ENCODE data around the gene EXO1.
"Not testable (repeated sequence)": the region's sequence is repeated elsewhere in the genome, so short reads cannot be mapped to it uniquely, and the experiment has no call there.

Gene EXO1

GRCh38 chr1:241802863-241803262, 45.1 kb upstream of the EXO1 start:
- Histone ChIP-seq H4K20me1 (ENCODE audit: control insufficient read depth, insufficient read depth, low read depth, low read length) (no peaks in the 10 kb centered on the region), H3K4me1 (ENCODE audit: control insufficient read depth, low read length) (no peaks in the 10 kb centered on the region), H3K4me3 (ENCODE audit: low read length) (no peak overlapping the region), H3K27me3 (ENCODE audit: control insufficient read depth, low read length) (no peaks in the 10 kb centered on the region; the same call in none of the 2 replicates), H3K36me3 (ENCODE audit: control insufficient read depth, low read length) (no peaks in the 10 kb centered on the region), H3K9me2 (replicated peaks; ENCODE audit: control insufficient read depth, low read length) (no peaks in the 10 kb centered on the region), H3K27ac (ENCODE audit: low read depth, low read length) (no peak overlapping the region), H3K79me2 (ENCODE audit: control insufficient read depth, low read length) (no peaks in the 10 kb centered on the region), H3K4me2 (ENCODE audit: low read length) (no peak overlapping the region), H3F3A (ENCODE audit: control insufficient read depth, insufficient read depth) (no peaks in the 10 kb centered on the region), H3K9me3 (ENCODE audit: control insufficient read depth, insufficient read depth, low read length) (no peaks in the 10 kb centered on the region)
- TF ChIP-seq CTCF (IDR thresholded peaks at IDR 0.05; ENCODE audit: low read depth, low read length, poor library complexity, severe bottlenecking) (no peak), EZH2phosphoT487 (IDR thresholded peaks at IDR 0.05; ENCODE audit: borderline replicate concordance, low read length) (no peak)

GRCh38 chr1:241804706-241805105, 43.3 kb upstream of the EXO1 start:
- not testable (repeated sequence) for H3K9me2 ChIP-seq (replicated peaks; ENCODE audit: control insufficient read depth, low read length); H3F3A ChIP-seq (ENCODE audit: control insufficient read depth, insufficient read depth); H3K36me3 ChIP-seq (ENCODE audit: control insufficient read depth, low read length); H3K79me2 ChIP-seq (ENCODE audit: control insufficient read depth, low read length); H3K4me3 ChIP-seq (ENCODE audit: low read length); H3K27me3 ChIP-seq (ENCODE audit: control insufficient read depth, low read length); H3K27ac ChIP-seq (ENCODE audit: low read depth, low read length); H3K4me1 ChIP-seq (ENCODE audit: control insufficient read depth, low read length); H3K4me2 ChIP-seq (ENCODE audit: low read length); H3K9me3 ChIP-seq (ENCODE audit: control insufficient read depth, insufficient read depth, low read length); H4K20me1 ChIP-seq (ENCODE audit: control insufficient read depth, insufficient read depth, low read depth, low read length)

- no peak overlapping the region for H3K4me3 ChIP-seq (ENCODE audit: low read length)
- H3K27me3 ChIP-seq (ENCODE audit: control insufficient read depth, low read length): peaks cover 8% of the 10 kb centered on the region
- no peaks in the 10 kb centered on the region for H3K9me2 ChIP-seq (replicated peaks; ENCODE audit: control insufficient read depth, low read length)
- no peaks in the 10 kb centered on the region for H3K36me3 ChIP-seq (ENCODE audit: control insufficient read depth, low read length)
- H3F3A ChIP-seq (ENCODE audit: control insufficient read depth, insufficient read depth): no peaks in the 10 kb centered on the region
- H4K20me1 ChIP-seq (ENCODE audit: control insufficient read depth, insufficient read depth, low read depth, low read length): no peaks in the 10 kb centered on the region
- no peaks in the 10 kb centered on the region for H3K79me2 ChIP-seq (ENCODE audit: control insufficient read depth, low read length)
- no peak overlapping the region for H3K27ac ChIP-seq (ENCODE audit: low read depth, low read length)
- H3K4me1 ChIP-seq (ENCODE audit: control insufficient read depth, low read length): no peaks in the 10 kb centered on the region
- TF ChIP-seq CTCF (IDR thresholded peaks at IDR 0.05; ENCODE audit: low read depth, low read length, poor library complexity, severe bottlenecking) (no peak), EZH2phosphoT487 (IDR thresholded peaks at IDR 0.05; ENCODE audit: borderline replicate concordance, low read length) (no peak)
- H3K9me3 ChIP-seq (ENCODE audit: control insufficient read depth, insufficient read depth, low read length): no peaks in the 10 kb centered on the region
- no peak overlapping the region for H3K4me2 ChIP-seq (ENCODE audit: low read length)
These were observed 39.7 kb upstream of the EXO1 start for GRCh38 chr1:241808265-241808664.

GRCh38 chr1:241810769-241811405, 37.1 kb upstream of the EXO1 start:
- TF ChIP-seq EZH2phosphoT487 (IDR thresholded peaks at IDR 0.05; ENCODE audit: borderline replicate concordance, low read length) (no peak), CTCF (IDR thresholded peaks at IDR 0.05; ENCODE audit: low read depth, low read length, poor library complexity, severe bottlenecking) (no peak)
- Histone ChIP-seq H3K4me1 (ENCODE audit: control insufficient read depth, low read length) (no peaks in the 10 kb centered on the region), H4K20me1 (ENCODE audit: control insufficient read depth, insufficient read depth, low read depth, low read length) (no peaks in the 10 kb centered on the region), H3F3A (ENCODE audit: control insufficient read depth, insufficient read depth) (no peaks in the 10 kb centered on the region), H3K27me3 (ENCODE audit: control insufficient read depth, low read length) (peaks cover 8% of the 10 kb centered on the region), H3K4me2 (ENCODE audit: low read length) (no peak overlapping the region), H3K36me3 (ENCODE audit: control insufficient read depth, low read length) (no peaks in the 10 kb centered on the region), H3K9me3 (ENCODE audit: control insufficient read depth, insufficient read depth, low read length) (no peaks in the 10 kb centered on the region), H3K9me2 (replicated peaks; ENCODE audit: control insufficient read depth, low read length) (no peaks in the 10 kb centered on the region), H3K4me3 (ENCODE audit: low read length) (no peak overlapping the region), H3K27ac (ENCODE audit: low read depth, low read length) (no peak overlapping the region), H3K79me2 (ENCODE audit: control insufficient read depth, low read length) (no peaks in the 10 kb centered on the region)

All from DOHH2 (cell line).